Mucosa of descending colon (tissue), 3 donors: ENCODE results near the gene CENPL. TPM values are rescaled to one million over a fixed set of nuclear protein-coding genes. Genes with fewer than 3 reads are reported as not detected.
"Not testable (repeated sequence)": the region's sequence is repeated elsewhere in the genome, so short reads cannot be mapped to it uniquely, and the experiment has no call there.

ENCODE experiments used
- ATAC-seq: fragments of 200-7000 bp; cut with Tn5 transposase; one replicate; pipeline ENCODE4 v1.9.1; 2020; ENCODE audit warnings: mild to moderate bottlenecking, moderate library complexity
- DNase-seq, 3 donors: peaks; one replicate each; pipeline ENCODE4 v3.0.0-alpha.2; 2020
- H3K36me3 ChIP-seq: fragments of 200-600 bp; one replicate; pipeline ENCODE4 v1.8.0; 2021; ENCODE audit warnings: low read depth, mild to moderate bottlenecking
- H3K4me1 ChIP-seq: fragments of 200-600 bp; one replicate; pipeline ENCODE4 v1.8.0; 2021; ENCODE audit warnings: low read depth, mild to moderate bottlenecking
- H3K4me3 ChIP-seq: fragments of 200-600 bp; one replicate; pipeline ENCODE4 v1.8.0; 2021; ENCODE audit warnings: mild to moderate bottlenecking
- H3K9me3 ChIP-seq: fragments of 200-600 bp; one replicate; pipeline ENCODE4 v1.8.0; 2021; ENCODE audit warnings: mild to moderate bottlenecking
- intact Hi-C, 2 donors: fragments of 100-400 bp; cut with DNase I in 1 of 2; cut with micrococcal nuclease in 1 of 2; formaldehyde crosslinking; loops; one replicate each; pipeline versions ENCODE4 v1.11.0 to v1.11.1; 2022; cut with DNase I, micrococcal nuclease
- total RNA-seq, 3 donors: library from RNA; stranded (reverse); fragmentation: NEBNext Ultra II Directional in 2 of 3; extraction: Animal tissue kit (Norgen Biotek cat#: 25700) in 2 of 3; gene quantifications; one replicate each; pipeline versions ENCODE4 v1.2.1 to v1.2.4, GENCODE V29; 2021 to 2023
- TF ChIP-seq, protein P1 (sequence below): fragments of 200-600 bp; IDR thresholded peaks from one replicate; pipeline ENCODE4 v1.8.0; 2022; ENCODE audit warnings: antibody characterized with exemption, mild to moderate bottlenecking
- donor health status: DM: no; HTN: no; CAD: no; lungs with moderate emphysema.
- donor health status: DM: no; HTN: no; CAD: no.
- donor health status: DM: no; HTN: yes; CAD: no.

CENPL gene
- total RNA-seq, 3 donors from 2014 or later, result 6.5 to 8.3 (median 6.7) TPM

DNA sequence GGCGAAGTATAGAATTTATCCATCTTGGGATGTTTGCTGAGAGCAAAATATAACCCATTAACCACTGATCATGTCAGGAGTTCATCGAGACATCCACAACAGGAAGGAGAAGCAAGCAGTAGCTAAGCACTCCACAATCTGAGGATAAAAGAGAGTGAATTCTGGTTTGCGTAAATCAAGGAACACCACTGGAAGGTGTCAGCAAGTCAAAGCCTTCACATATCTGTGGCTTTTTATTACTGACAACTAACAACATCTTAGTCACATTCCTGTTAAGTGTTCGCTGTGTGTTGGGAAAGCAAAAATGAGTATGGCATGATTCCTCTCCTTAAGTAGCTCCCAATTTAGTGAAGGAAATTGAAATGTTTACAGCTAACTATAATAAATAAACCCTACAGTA lies 44.7 kb downstream of the CENPL start:
- H3K36me3 ChIP-seq, result no peaks in the 10 kb centered on the region
- ATAC-seq (no peak), DNase-seq (no peak)
- no peak overlapping the region for H3K4me3 ChIP-seq
- no peaks in the 10 kb centered on the region for H3K9me3 ChIP-seq
- intact Hi-C loops, result no loop called here
- H3K4me1 ChIP-seq, result no peaks in the 10 kb centered on the region
- TF ChIP-seq, protein P1, sequence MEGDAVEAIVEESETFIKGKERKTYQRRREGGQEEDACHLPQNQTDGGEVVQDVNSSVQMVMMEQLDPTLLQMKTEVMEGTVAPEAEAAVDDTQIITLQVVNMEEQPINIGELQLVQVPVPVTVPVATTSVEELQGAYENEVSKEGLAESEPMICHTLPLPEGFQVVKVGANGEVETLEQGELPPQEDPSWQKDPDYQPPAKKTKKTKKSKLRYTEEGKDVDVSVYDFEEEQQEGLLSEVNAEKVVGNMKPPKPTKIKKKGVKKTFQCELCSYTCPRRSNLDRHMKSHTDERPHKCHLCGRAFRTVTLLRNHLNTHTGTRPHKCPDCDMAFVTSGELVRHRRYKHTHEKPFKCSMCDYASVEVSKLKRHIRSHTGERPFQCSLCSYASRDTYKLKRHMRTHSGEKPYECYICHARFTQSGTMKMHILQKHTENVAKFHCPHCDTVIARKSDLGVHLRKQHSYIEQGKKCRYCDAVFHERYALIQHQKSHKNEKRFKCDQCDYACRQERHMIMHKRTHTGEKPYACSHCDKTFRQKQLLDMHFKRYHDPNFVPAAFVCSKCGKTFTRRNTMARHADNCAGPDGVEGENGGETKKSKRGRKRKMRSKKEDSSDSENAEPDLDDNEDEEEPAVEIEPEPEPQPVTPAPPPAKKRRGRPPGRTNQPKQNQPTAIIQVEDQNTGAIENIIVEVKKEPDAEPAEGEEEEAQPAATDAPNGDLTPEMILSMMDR, result no peak

DNA sequence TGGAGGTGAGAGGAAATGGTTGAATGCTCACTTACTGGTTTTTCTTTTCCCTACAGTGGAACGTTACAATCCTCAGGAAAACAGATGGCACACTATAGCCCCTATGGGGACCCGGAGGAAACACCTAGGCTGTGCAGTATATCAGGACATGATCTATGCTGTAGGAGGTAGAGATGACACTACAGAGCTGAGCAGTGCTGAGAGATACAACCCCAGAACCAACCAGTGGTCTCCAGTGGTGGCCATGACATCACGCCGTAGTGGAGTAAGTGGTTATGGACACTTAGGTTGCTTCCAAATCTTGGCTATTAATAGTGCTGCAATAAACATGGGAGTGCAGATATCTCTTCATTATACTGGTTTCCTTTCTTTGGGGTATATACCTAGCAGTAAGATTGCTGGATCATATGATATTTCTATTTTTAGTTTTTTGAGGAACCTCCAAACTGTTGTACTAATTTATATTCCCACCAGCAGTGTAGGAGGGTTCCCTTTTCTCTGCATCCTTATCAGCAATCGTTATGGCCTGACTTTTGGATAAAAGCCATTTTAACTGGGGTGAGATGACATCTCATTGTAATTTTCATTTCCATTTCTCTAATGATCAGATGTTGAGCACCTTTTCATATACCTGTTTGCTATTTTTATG lies 49.0 kb downstream of the CENPL start:
- intact Hi-C loops, result no loop called here
- no peak overlapping the region for H3K4me3 ChIP-seq
- H3K4me1 ChIP-seq, result no peaks in the 10 kb centered on the region
- no peaks in the 10 kb centered on the region for H3K36me3 ChIP-seq
- TF ChIP-seq, protein P1, result no peak
- ATAC-seq, result no peak
- no peaks in the 10 kb centered on the region for H3K9me3 ChIP-seq
- DNase-seq, result no peak

DNA sequence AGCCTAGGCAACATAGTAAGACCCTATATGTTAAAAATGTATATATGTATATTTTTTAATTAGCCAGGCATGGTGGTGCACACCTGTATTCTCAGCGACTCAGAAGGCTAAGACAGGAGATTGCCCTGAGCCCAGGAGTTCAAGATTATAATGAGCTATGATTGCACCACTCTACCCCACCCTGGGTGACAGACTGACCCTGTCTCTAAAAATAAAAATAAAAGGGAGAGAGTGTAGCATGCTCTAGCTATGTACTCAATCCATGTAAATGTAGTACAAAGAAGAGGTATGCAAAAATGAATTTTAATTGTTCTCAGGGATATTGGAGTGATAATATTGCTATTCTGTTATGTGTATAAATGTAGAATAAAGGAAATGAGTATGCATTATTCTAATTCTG lies 53.1 kb downstream of the CENPL start:
- ATAC-seq (no peak), DNase-seq (no peak)
- no peaks in the 10 kb centered on the region for H3K36me3 ChIP-seq
- intact Hi-C loops, result no loop called here
- TF ChIP-seq, protein P1, result no peak
- H3K9me3 ChIP-seq, result no peaks in the 10 kb centered on the region
- no peaks in the 10 kb centered on the region for H3K4me1 ChIP-seq
- H3K4me3 ChIP-seq, result no peak overlapping the region

DNA sequence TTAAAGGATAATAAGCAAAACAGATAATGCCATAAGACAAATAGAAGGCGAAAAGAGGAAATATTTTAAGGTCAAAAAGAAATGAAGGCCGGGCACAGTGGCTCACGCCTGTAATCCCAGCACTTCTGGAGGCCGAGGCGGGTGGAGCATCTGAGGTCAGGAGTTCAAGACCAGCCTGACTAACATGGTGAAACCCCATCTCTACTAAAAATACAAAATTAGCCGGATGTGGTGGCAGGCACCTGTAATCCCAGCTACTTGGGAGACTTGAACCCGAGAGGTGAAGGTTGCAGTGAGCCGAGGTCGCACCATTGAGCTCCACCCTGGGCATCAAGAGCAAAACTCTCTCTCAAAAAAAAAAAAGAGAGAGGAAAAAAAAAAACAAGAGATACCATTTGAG lies 54.4 kb downstream of the CENPL start:
- DNase-seq, intact Hi-C loops, H3K36me3 ChIP-seq, ATAC-seq, H3K9me3 ChIP-seq, H3K4me3 ChIP-seq, H3K4me1 ChIP-seq: not testable (repeated sequence)

DNA sequence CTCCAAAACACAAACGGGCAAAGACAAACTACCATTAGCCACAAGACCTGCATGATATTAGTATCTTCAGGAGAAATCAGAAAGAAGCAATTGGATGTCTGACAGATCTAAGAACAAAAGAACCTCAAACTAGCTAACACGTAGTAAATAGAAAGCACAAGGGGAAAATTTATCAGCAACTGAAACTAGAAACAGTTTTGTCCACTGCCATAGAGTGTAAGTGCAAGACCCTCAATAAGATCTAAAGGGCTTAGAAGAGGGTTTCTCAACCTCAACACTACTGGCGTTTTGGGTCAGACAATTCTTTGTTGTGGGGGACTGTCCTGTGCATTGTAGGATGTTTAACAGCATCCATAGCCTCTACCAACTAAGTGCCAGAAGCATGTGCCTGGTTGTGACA lies 55.9 kb downstream of the CENPL start:
- no peak for ATAC-seq
- intact Hi-C loops, result no loop called here

DNA sequence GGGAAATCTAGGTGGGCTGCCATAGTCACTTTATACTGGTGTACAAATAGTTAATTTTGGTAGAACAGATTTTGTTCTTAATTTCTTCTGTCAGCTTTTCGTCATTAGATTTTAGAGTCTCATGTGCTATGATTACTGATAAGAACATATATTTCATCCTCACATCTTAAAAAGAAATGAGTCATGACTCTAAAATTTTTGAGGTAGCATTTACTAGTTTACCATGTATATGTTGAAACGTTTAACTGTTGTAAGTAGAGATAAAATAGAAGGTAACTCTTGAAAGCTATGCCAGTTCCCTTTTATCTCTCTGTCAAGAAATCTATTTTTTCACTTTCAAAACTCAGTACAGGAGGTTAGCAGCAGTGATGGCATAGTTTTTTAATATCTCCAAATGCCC lies 56.5 kb downstream of the CENPL start:
- TF ChIP-seq, protein P1, result no peak
- DNase-seq (no peak), ATAC-seq (no peak)
- Histone ChIP-seq H3K4me3 (no peak overlapping the region), H3K4me1 (no peaks in the 10 kb centered on the region), H3K9me3 (peaks cover 4% of the 10 kb centered on the region), H3K36me3 (no peaks in the 10 kb centered on the region)
- intact Hi-C loops, result no loop called here

More for the DNA sequence above, 55.9 kb downstream of the CENPL start:
- H3K4me3 ChIP-seq, result no peak overlapping the region
- no peaks in the 10 kb centered on the region for H3K4me1 ChIP-seq
- TF ChIP-seq, protein P1, result no peak
- no peak for DNase-seq
- no peaks in the 10 kb centered on the region for H3K36me3 ChIP-seq
- H3K9me3 ChIP-seq, result no peaks in the 10 kb centered on the region

DNA sequence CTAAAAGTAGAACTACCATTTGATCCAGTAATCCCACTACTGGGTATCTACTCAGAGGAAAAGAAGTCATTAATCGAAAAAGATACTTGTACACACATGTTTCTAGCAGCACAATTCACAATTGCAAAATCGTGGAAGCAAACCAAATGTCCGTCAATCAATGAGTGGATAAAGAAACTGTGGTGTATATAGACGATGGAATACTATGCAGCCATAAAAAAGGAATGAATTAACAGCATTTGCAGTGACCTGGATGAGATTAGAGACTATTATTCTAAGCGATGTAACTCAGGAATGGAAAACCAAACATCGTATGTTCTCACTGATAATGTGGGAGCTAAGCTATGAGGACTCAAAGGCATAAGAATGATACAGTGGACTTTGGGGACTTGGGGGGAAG lies 60.4 kb downstream of the CENPL start:
- peaks cover 17% of the 10 kb centered on the region for H3K9me3 ChIP-seq
- H3K4me1 ChIP-seq, H3K4me3 ChIP-seq, DNase-seq, intact Hi-C loops, H3K36me3 ChIP-seq, ATAC-seq: not testable (repeated sequence)
